H9 (cell line): Measurements from ENCODE around the gene GAPT. TPM values are rescaled to one million over a fixed set of nuclear protein-coding genes. Genes with fewer than 3 reads are reported as not detected.

Experiments
- DNase-seq: peaks from one replicate; pipeline ENCODE4 v3.0.0-alpha.2; 2017
- H2AFZ ChIP-seq: one replicate; pipeline ENCODE4 v1.6.1; 2013; ENCODE audit warnings: mild to moderate bottlenecking, low read length, control low read depth, moderate library complexity
- H2AK5ac ChIP-seq: 2 replicates; pipeline ENCODE4 v1.6.1; 2013; ENCODE audit warnings: low read length, control low read depth, mixed read lengths; ENCODE audit not compliant: insufficient read length
- H2BK120ac ChIP-seq: one replicate; pipeline ENCODE4 v1.6.1; 2013; ENCODE audit warnings: low read depth, mild to moderate bottlenecking, low read length, control low read depth, inconsistent platforms; ENCODE audit not compliant: poor library complexity, severe bottlenecking
- H2BK12ac ChIP-seq: 2 replicates; pipeline ENCODE4 v1.6.1; 2013; ENCODE audit warnings: low read length, control low read depth, mixed read lengths, low read depth; ENCODE audit not compliant: insufficient read length
- H2BK15ac ChIP-seq: 2 replicates; pipeline ENCODE4 v1.6.1; 2013; ENCODE audit warnings: low read depth, low read length, control low read depth
- H2BK20ac ChIP-seq: one replicate; pipeline ENCODE4 v1.6.1; 2013; ENCODE audit warnings: low read depth, mild to moderate bottlenecking, low read length, control low read depth, inconsistent platforms; ENCODE audit not compliant: poor library complexity, severe bottlenecking
- H2BK5ac ChIP-seq: 2 replicates; pipeline ENCODE4 v1.6.1; 2013; ENCODE audit warnings: low read length, control low read depth, mixed read lengths; ENCODE audit not compliant: insufficient read length
- H3K14ac ChIP-seq: 2 replicates; pipeline ENCODE4 v1.6.1; 2013; ENCODE audit warnings: low read length, control low read depth; ENCODE audit not compliant: insufficient read depth
- H3K18ac ChIP-seq: 2 replicates; pipeline ENCODE4 v1.6.1; 2013; ENCODE audit warnings: low read depth, mild to moderate bottlenecking, mixed read lengths, low read length, control low read depth; ENCODE audit not compliant: insufficient read length
- H3K23ac ChIP-seq: 2 replicates; pipeline ENCODE4 v1.6.1; 2013; ENCODE audit warnings: low read length, control low read depth, mixed read lengths, low read depth; ENCODE audit not compliant: insufficient read length
- H3K23me2 ChIP-seq: 2 replicates; pipeline ENCODE4 v1.6.1; 2013; ENCODE audit warnings: low read depth, mild to moderate bottlenecking, mixed read lengths, low read length, control low read depth; ENCODE audit not compliant: insufficient read length, poor library complexity, severe bottlenecking
- H3K27ac ChIP-seq: 2 replicates; pipeline ENCODE4 v1.5.1; 2013; ENCODE audit warnings: low read length, control low read depth, mixed read lengths, low read depth; ENCODE audit not compliant: insufficient read length
- H3K27me3 ChIP-seq: 2 replicates; pipeline ENCODE4 v1.6.1; 2013; ENCODE audit warnings: low read length, control low read depth, inconsistent platforms; ENCODE audit not compliant: insufficient read depth
- H3K4ac ChIP-seq: 2 replicates; pipeline ENCODE4 v1.6.1; 2013; ENCODE audit warnings: low read depth, mild to moderate bottlenecking, control low read depth, inconsistent platforms, low read length, moderate library complexity
- H3K4me1 ChIP-seq: 2 replicates; pipeline ENCODE4 v1.6.1; 2013; ENCODE audit warnings: low read length, control low read depth, inconsistent platforms; ENCODE audit not compliant: insufficient read depth
- H3K4me2 ChIP-seq: 2 replicates; pipeline ENCODE4 v1.6.1; 2013; ENCODE audit warnings: low read length, control low read depth, mixed read lengths; ENCODE audit not compliant: insufficient read length, insufficient read depth
- H3K56ac ChIP-seq: 2 replicates; pipeline ENCODE4 v1.6.1; 2013; ENCODE audit warnings: low read depth, mild to moderate bottlenecking, mixed read lengths, low read length, control low read depth; ENCODE audit not compliant: insufficient read length
- H3K79me1 ChIP-seq: 2 replicates; pipeline ENCODE4 v1.6.1; 2013; ENCODE audit warnings: low read depth, mild to moderate bottlenecking, moderate library complexity, low read length, control low read depth, inconsistent platforms; ENCODE audit not compliant: insufficient read depth, poor library complexity, severe bottlenecking
- H3K79me2 ChIP-seq: 2 replicates; pipeline ENCODE4 v1.6.1; 2013; ENCODE audit warnings: low read length, control low read depth, inconsistent platforms; ENCODE audit not compliant: insufficient read depth
- H3K9ac ChIP-seq: 2 replicates; pipeline ENCODE4 v1.6.1; 2013; ENCODE audit warnings: low read length, control low read depth, mixed read lengths; ENCODE audit not compliant: insufficient read length; ENCODE audit errors: extremely low read depth
- H3K9me3 ChIP-seq: one replicate; pipeline ENCODE4 v1.6.1; 2013; ENCODE audit warnings: low read depth, low read length, inconsistent platforms; ENCODE audit not compliant: control insufficient read depth
- H3T11ph ChIP-seq: one replicate; pipeline ENCODE4 v1.6.1; 2013; ENCODE audit warnings: mild to moderate bottlenecking, low read length, control low read depth, inconsistent platforms
- H4K20me1 ChIP-seq: one replicate; pipeline ENCODE4 v1.6.1; 2013; ENCODE audit not compliant: control insufficient read depth, insufficient read length, insufficient read depth
- H4K5ac ChIP-seq: 2 replicates; pipeline ENCODE4 v1.6.1; 2013; ENCODE audit warnings: low read depth, mild to moderate bottlenecking, mixed read lengths, low read length, control low read depth; ENCODE audit not compliant: insufficient read length
- H4K8ac ChIP-seq: replicated peaks from 2 replicates; pipeline ENCODE4 v1.6.1; 2013; ENCODE audit warnings: low read length, control low read depth, mixed read lengths, low read depth; ENCODE audit not compliant: insufficient read length
- H4K91ac ChIP-seq: 2 replicates; pipeline ENCODE4 v1.6.1; 2013; ENCODE audit warnings: low read depth, mild to moderate bottlenecking, moderate library complexity, mixed read lengths, low read length, control low read depth; ENCODE audit not compliant: insufficient read length
- H3K27ac Mint-ChIP-seq, 3 experiments: 2 replicates in 2 of 3; 3 replicates in 1 of 3; pipeline ENCODE4 v1.8.0; 2020 to 2021; ENCODE audit warnings: mixed read lengths in 3 of 3, mild to moderate bottlenecking in 1 of 3, moderate library complexity in 1 of 3
- H3K27me3 Mint-ChIP-seq: 2 replicates; pipeline ENCODE4 v1.8.0; 2021; ENCODE audit warnings: low read depth, mild to moderate bottlenecking, moderate library complexity, mixed read lengths
- H3K36me3 Mint-ChIP-seq, 3 experiments: 2 replicates in 2 of 3; 3 replicates in 1 of 3; pipeline ENCODE4 v1.8.0; 2020 to 2021; ENCODE audit warnings: low read depth in 3 of 3, mixed read lengths in 3 of 3; ENCODE audit not compliant: insufficient read depth in 1 of 3
- H3K4me1 Mint-ChIP-seq, 2 experiments: 2 replicates each; pipeline ENCODE4 v1.8.0; 2020; ENCODE audit warnings: mixed read lengths in 2 of 2
- H3K4me3 Mint-ChIP-seq, 2 experiments: 2 replicates in 1 of 2; 3 replicates in 1 of 2; pipeline ENCODE4 v1.8.0; 2020 to 2021; ENCODE audit warnings: mild to moderate bottlenecking in 2 of 2, mixed read lengths in 2 of 2, moderate library complexity in 1 of 2
- H3K9me3 Mint-ChIP-seq, 2 experiments: 2 replicates in 1 of 2; 3 replicates in 1 of 2; pipeline ENCODE4 v1.8.0; 2020; ENCODE audit warnings: mild to moderate bottlenecking in 2 of 2, mixed read lengths in 2 of 2, moderate library complexity in 1 of 2
- WGBS: extraction: QIAGEN DNeasy Blood & Tissue Kit; methylation state at CpG from one replicate; pipeline ENCODE4 v1.1.7; 2013; ENCODE audit warnings: missing lambda C conversion rate, low lambda C conversion rate, mixed read lengths; ENCODE audit not compliant: insufficient read length; ENCODE audit errors: extremely low coverage; 5-methylcytosine and 5-hydroxymethylcytosine counted together
- total RNA-seq: library from RNA; stranded (reverse); gene quantifications from 2 replicates; pipeline ENCODE4 v1.2.1, GENCODE V29; 2021
- TF ChIP-seq, protein P1 (sequence below): fragments of 200-600 bp; sonication (generic); conservative IDR thresholded peaks from 3 replicates; pipeline ENCODE4 v1.8.0; 2021; ENCODE audit warnings: antibody characterized with exemption, mild to moderate bottlenecking

Gene GAPT
- total RNA-seq, 1 experiment from 2014 or later: not detected

DNA sequence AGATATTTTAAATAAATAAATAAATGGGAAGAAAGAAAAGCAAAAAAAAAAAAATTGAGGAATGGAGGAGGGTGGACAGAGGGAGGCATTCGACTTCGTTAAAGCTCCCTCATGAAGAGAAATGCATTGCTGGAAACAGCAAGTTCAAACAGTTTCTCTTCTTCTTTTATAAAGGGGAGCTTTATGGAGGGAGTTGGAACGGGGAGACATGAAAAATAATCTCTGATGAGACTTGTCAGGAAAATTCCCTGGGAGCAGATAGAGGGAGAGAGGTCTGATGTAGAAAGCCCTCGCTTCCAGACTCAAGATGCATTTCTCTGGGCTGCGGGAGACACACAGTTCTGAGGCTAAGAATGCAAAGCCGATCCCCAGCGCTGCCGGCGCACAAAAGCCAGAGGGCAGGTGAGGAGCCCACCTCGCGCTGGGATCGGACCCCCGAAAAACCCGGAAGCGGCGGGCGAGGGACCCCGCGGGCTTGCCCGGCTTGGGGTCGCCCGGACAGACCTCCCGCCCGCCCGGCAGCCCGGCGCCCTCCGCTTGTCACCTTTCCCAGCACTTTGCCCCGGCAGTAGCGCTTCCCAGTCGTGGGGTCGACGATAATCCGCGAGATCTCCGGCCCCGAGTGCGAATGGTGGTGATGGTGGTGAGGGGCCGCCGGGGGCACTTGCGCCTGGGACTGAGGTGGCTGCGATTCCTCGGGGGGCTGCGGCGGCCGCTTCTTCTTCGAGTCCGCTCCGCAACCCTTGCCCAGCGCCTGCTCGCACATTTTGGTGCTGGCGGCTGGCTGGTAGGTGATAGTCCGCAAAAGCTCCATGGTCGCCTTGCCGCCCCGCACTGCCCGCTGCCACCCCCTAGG, 31.9 kb upstream of the GAPT start:
- Histone ChIP-seq H3K27ac (no peak overlapping the region), H3K27me3 (no peaks in the 10 kb centered on the region), H4K8ac (no peak overlapping the region), H3K14ac (peak overlapping the region; percentile 78), H3K79me2 (peaks cover 2% of the 10 kb centered on the region; the same call in 1 of the 2 replicates), H3T11ph (no peak overlapping the region), H3K4ac (no peak overlapping the region), H3K9ac (peak overlapping the region; percentile 42), H3K79me1 (no peaks in the 10 kb centered on the region), H4K5ac (no peak overlapping the region), H3K23me2 (peaks cover 5% of the 10 kb centered on the region), H2BK120ac (no peak overlapping the region), H2BK20ac (no peak overlapping the region), H3K9me3 (no peaks in the 10 kb centered on the region), H3K18ac (no peak overlapping the region), H3K4me2 (peak overlapping the region; percentile 72), H2AFZ (no peak overlapping the region), H3K56ac (no peak overlapping the region), H2BK12ac (no peak overlapping the region), H4K20me1 (no peaks in the 10 kb centered on the region), H2AK5ac (no peak overlapping the region), H2BK15ac (no peak overlapping the region), H2BK5ac (no peak overlapping the region), H3K23ac (no peak overlapping the region), H3K4me1 (no peaks in the 10 kb centered on the region), H4K91ac (no peak overlapping the region)
- Mint-ChIP-seq H3K27ac (no peak overlapping the region; a peak in 1 of 7 replicates), H3K9me3 (no peaks in the 10 kb centered on the region), H3K4me1 (peaks cover 25 to 33% of the 10 kb centered on the region in 2 experiments), H3K36me3 (peaks cover 3 to 38% (median 31%) of the 10 kb centered on the region in 3 experiments), H3K4me3 (peak overlapping the region; percentile 82 to 85), H3K27me3 (no peaks in the 10 kb centered on the region; the same call in 1 of the 2 replicates)
- TF ChIP-seq, protein P1, sequence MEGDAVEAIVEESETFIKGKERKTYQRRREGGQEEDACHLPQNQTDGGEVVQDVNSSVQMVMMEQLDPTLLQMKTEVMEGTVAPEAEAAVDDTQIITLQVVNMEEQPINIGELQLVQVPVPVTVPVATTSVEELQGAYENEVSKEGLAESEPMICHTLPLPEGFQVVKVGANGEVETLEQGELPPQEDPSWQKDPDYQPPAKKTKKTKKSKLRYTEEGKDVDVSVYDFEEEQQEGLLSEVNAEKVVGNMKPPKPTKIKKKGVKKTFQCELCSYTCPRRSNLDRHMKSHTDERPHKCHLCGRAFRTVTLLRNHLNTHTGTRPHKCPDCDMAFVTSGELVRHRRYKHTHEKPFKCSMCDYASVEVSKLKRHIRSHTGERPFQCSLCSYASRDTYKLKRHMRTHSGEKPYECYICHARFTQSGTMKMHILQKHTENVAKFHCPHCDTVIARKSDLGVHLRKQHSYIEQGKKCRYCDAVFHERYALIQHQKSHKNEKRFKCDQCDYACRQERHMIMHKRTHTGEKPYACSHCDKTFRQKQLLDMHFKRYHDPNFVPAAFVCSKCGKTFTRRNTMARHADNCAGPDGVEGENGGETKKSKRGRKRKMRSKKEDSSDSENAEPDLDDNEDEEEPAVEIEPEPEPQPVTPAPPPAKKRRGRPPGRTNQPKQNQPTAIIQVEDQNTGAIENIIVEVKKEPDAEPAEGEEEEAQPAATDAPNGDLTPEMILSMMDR: no peak
- no CpG with 5 or more reads among the region's 57 CpGs for WGBS
- DNase-seq: peak; percentile 33
